ENCODE measurements around the gene PPP1R17. TPM values are rescaled to one million over a fixed set of nuclear protein-coding genes. Genes with fewer than 3 reads are reported as not detected.

PPP1R17 gene
- total RNA-seq, 1 experiment from 2014 or later, result not detected

DNA sequence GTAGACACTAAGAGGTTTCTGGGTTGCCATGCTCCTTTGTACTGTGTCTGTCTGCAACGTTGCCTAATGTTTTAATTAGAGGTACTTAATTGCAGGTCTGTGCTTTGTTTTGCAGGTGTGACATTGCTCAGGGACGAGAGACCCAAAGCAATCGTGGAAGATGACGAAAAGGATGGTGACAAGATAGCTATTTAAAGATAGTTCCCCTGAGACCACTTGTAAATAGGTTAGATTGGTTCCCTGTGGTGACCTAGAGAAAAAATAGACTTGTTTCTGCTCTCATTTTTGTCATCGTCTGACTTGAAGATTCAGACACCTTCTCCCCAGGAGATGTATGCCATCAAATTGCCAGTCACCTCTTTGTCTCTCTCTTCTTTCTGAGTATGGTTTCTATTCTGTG, 20.1 kb downstream of the PPP1R17 start:
- Histone ChIP-seq H3K9me3 (no peaks in the 10 kb centered on the region), H3K4me1 (no peaks in the 10 kb centered on the region), H3K36me3 (ENCODE audit: control insufficient read depth, insufficient read depth, low read length) (no peaks in the 10 kb centered on the region), H3K27me3 (replicated peaks; ENCODE audit: control insufficient read depth, insufficient read depth, low read length) (no peaks in the 10 kb centered on the region; the same call in 1 of the 2 replicates), H3K4me3 (ENCODE audit: low read depth, low read length) (no peak overlapping the region)
- intact Hi-C loops (cut with micrococcal nuclease; ENCODE audit: unreplicated experiment), result no loop called here
- H3K9me3 Mint-ChIP-seq (ENCODE audit: unreplicated experiment), result no peaks in the 10 kb centered on the region
- H3K27me3 Mint-ChIP-seq (ENCODE audit: insufficient read depth, unreplicated experiment), result peaks cover 21% of the 10 kb centered on the region
- no TSS peak for BruUV-seq (replicated peaks)
- H3K4me1 Mint-ChIP-seq (ENCODE audit: low read depth, unreplicated experiment), result no peaks in the 10 kb centered on the region
- TF ChIP-seq, protein P1, sequence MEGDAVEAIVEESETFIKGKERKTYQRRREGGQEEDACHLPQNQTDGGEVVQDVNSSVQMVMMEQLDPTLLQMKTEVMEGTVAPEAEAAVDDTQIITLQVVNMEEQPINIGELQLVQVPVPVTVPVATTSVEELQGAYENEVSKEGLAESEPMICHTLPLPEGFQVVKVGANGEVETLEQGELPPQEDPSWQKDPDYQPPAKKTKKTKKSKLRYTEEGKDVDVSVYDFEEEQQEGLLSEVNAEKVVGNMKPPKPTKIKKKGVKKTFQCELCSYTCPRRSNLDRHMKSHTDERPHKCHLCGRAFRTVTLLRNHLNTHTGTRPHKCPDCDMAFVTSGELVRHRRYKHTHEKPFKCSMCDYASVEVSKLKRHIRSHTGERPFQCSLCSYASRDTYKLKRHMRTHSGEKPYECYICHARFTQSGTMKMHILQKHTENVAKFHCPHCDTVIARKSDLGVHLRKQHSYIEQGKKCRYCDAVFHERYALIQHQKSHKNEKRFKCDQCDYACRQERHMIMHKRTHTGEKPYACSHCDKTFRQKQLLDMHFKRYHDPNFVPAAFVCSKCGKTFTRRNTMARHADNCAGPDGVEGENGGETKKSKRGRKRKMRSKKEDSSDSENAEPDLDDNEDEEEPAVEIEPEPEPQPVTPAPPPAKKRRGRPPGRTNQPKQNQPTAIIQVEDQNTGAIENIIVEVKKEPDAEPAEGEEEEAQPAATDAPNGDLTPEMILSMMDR (IDR thresholded peaks at IDR 0.05; ENCODE audit: insufficient read depth in 1 of 2, low read depth in 1 of 2, low read length in 1 of 2, severe bottlenecking in 1 of 2, unreplicated experiment in 1 of 2), result no peak
- ChIA-PET CTCF (no interaction called here), POLR2A (no interaction called here)
- no peak for DNase-seq
- H3K36me3 Mint-ChIP-seq (ENCODE audit: insufficient read depth, unreplicated experiment), result no peaks in the 10 kb centered on the region
- H3K27ac Mint-ChIP-seq (ENCODE audit: unreplicated experiment), result no peak overlapping the region
- H3K4me3 Mint-ChIP-seq (ENCODE audit: unreplicated experiment), result no peak overlapping the region

DNA sequence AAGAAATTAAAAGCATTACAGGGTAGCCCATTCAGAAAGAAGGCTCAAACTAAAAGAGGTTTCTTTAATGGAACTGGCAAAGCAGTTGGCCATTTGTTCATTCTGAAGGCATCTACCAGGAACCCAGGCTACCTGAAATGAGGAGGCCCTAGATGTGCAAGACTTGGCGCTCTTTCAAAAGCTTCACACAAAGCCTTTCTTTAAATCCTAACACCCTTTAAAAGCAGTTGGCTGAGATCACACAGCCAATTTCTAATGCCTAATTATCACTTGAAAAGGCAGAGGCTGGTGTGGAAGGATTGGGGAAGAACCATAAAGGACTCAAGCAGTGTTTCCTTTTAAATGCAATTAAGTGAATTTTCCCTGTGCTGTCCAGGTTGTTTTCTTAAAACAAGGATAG, 23.2 kb downstream of the PPP1R17 start:
- no peaks in the 10 kb centered on the region for H3K9me3 ChIP-seq
- TF ChIP-seq, protein P1 (IDR thresholded peaks at IDR 0.05; ENCODE audit: insufficient read depth in 1 of 2, low read depth in 1 of 2, low read length in 1 of 2, severe bottlenecking in 1 of 2, unreplicated experiment in 1 of 2), result no peak
- POLR2A ChIA-PET, result no interaction called here
- no peaks in the 10 kb centered on the region for H3K27me3 ChIP-seq (replicated peaks; ENCODE audit: control insufficient read depth, insufficient read depth, low read length)
- DNase-seq, result no peak
- CTCF ChIA-PET, result no interaction called here
- Mint-ChIP-seq H3K36me3 (ENCODE audit: insufficient read depth, unreplicated experiment) (no peaks in the 10 kb centered on the region), H3K4me1 (ENCODE audit: low read depth, unreplicated experiment) (no peaks in the 10 kb centered on the region), H3K9me3 (ENCODE audit: unreplicated experiment) (peaks cover 20% of the 10 kb centered on the region), H3K27ac (ENCODE audit: unreplicated experiment) (no peak overlapping the region), H3K27me3 (ENCODE audit: insufficient read depth, unreplicated experiment) (peaks cover 22% of the 10 kb centered on the region), H3K4me3 (ENCODE audit: unreplicated experiment) (no peak overlapping the region)
- BruUV-seq (replicated peaks), result no TSS peak
- no peaks in the 10 kb centered on the region for H3K4me1 ChIP-seq
- intact Hi-C loops (cut with micrococcal nuclease; ENCODE audit: unreplicated experiment), result no loop called here
- H3K4me3 ChIP-seq (ENCODE audit: low read depth, low read length), result no peak overlapping the region
- H3K36me3 ChIP-seq (ENCODE audit: control insufficient read depth, insufficient read depth, low read length), result no peaks in the 10 kb centered on the region

DNA sequence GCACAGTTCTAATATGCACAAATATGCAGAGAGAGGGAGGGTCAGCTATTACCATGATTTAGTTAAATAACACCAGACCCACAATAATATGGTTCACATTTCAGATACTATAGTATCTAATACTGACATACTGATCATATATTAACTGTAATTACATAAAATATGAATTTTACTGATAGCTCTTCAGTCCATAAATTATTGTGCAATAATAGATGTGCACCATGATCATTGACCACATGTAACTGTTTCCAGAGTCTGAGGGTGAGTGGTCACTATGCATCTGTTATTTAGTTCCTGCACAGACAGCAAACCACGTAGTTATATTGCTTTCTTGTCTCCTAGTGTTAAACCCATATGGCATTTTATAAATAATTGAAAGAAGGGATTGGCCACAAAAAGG, 29.3 kb downstream of the PPP1R17 start:
- Histone ChIP-seq H3K27me3 (replicated peaks; ENCODE audit: control insufficient read depth, insufficient read depth, low read length) (no peaks in the 10 kb centered on the region), H3K4me1 (no peaks in the 10 kb centered on the region), H3K9me3 (no peaks in the 10 kb centered on the region), H3K36me3 (ENCODE audit: control insufficient read depth, insufficient read depth, low read length) (no peaks in the 10 kb centered on the region), H3K4me3 (ENCODE audit: low read depth, low read length) (no peak overlapping the region)
- TF ChIP-seq, protein P1 (IDR thresholded peaks at IDR 0.05; ENCODE audit: insufficient read depth in 1 of 2, low read depth in 1 of 2, low read length in 1 of 2, severe bottlenecking in 1 of 2, unreplicated experiment in 1 of 2), result no peak
- Mint-ChIP-seq H3K36me3 (ENCODE audit: insufficient read depth, unreplicated experiment) (no peaks in the 10 kb centered on the region), H3K4me3 (ENCODE audit: unreplicated experiment) (no peak overlapping the region), H3K27me3 (ENCODE audit: insufficient read depth, unreplicated experiment) (peaks cover 21% of the 10 kb centered on the region), H3K9me3 (ENCODE audit: unreplicated experiment) (peaks cover 20% of the 10 kb centered on the region), H3K4me1 (ENCODE audit: low read depth, unreplicated experiment) (no peaks in the 10 kb centered on the region), H3K27ac (ENCODE audit: unreplicated experiment) (no peak overlapping the region)
- no TSS peak for BruUV-seq (replicated peaks)
- intact Hi-C loops (cut with micrococcal nuclease; ENCODE audit: unreplicated experiment), result no loop called here
- ChIA-PET CTCF (no interaction called here), POLR2A (no interaction called here)
- DNase-seq, result no peak
